Neural progenitor cell (in vitro differentiated cells): ENCODE measurements around the gene ALKBH1. TPM values are rescaled to one million over a fixed set of nuclear protein-coding genes. Genes with fewer than 3 reads are reported as not detected.

Experiments used
- DNase-seq: peaks from one replicate; pipeline ENCODE4 v3.0.0-alpha.2; 2016; ENCODE audit warnings: low spot score
- H2AFZ ChIP-seq: fragments of 200-600 bp; sonication (generic); replicated peaks from 2 replicates; pipeline ENCODE4 v1.6.1; 2016; ENCODE audit warnings: antibody characterized with exemption
- H3F3A ChIP-seq: fragments of 200-600 bp; sonication (generic); 2 replicates; pipeline ENCODE4 v1.6.1; 2016; ENCODE audit warnings: antibody characterized with exemption, low read depth
- H3K27ac ChIP-seq: fragments of 200-600 bp; sonication (generic); 2 replicates; pipeline ENCODE4 v1.5.1; 2016; ENCODE audit warnings: mild to moderate bottlenecking
- H3K27me3 ChIP-seq: fragments of 200-600 bp; sonication (generic); 2 replicates; pipeline ENCODE4 v1.6.1; 2016; ENCODE audit warnings: mild to moderate bottlenecking, moderate library complexity
- H3K36me3 ChIP-seq: fragments of 200-600 bp; sonication (generic); 2 replicates; pipeline ENCODE4 v1.5.1; 2016
- H3K4me1 ChIP-seq: fragments of 200-600 bp; sonication (generic); 2 replicates; pipeline ENCODE4 v1.6.1; 2016; ENCODE audit warnings: mixed run types
- H3K4me2 ChIP-seq: fragments of 200-600 bp; sonication (generic); 2 replicates; pipeline ENCODE4 v1.6.1; 2016
- H3K4me3 ChIP-seq: fragments of 200-600 bp; sonication (generic); 2 replicates; pipeline ENCODE4 v1.5.1; 2016
- H3K79me2 ChIP-seq: fragments of 200-600 bp; sonication (generic); 2 replicates; pipeline ENCODE4 v1.6.1; 2016; ENCODE audit warnings: low read depth
- H3K9ac ChIP-seq: fragments of 200-600 bp; sonication (generic); 2 replicates; pipeline ENCODE4 v1.6.1; 2016
- H3K9me3 ChIP-seq: fragments of 200-600 bp; sonication (generic); 2 replicates; pipeline ENCODE4 v1.5.1; 2016; ENCODE audit warnings: low read depth
- H4K20me1 ChIP-seq: fragments of 200-600 bp; sonication (generic); 2 replicates; pipeline ENCODE4 v1.6.1; 2016; ENCODE audit warnings: low read depth
- H3K27ac Mint-ChIP-seq: 3 replicates; pipeline ENCODE4 v1.8.0; 2021; ENCODE audit warnings: mixed read lengths
- H3K27me3 Mint-ChIP-seq: 2 replicates; pipeline ENCODE4 v1.8.0; 2022; ENCODE audit warnings: low read depth, mild to moderate bottlenecking, inconsistent platforms, moderate library complexity, mixed read lengths; ENCODE audit not compliant: insufficient read depth
- H3K36me3 Mint-ChIP-seq: 3 replicates; pipeline ENCODE4 v1.8.0; 2021; ENCODE audit warnings: mixed read lengths
- H3K4me1 Mint-ChIP-seq: 3 replicates; pipeline ENCODE4 v1.8.0; 2021; ENCODE audit warnings: mixed read lengths
- H3K4me3 Mint-ChIP-seq: 3 replicates; pipeline ENCODE4 v1.8.0; 2021; ENCODE audit warnings: mild to moderate bottlenecking, moderate library complexity, mixed read lengths
- H3K9me3 Mint-ChIP-seq: 3 replicates; pipeline ENCODE4 v1.8.0; 2020; ENCODE audit warnings: mixed read lengths
- CTCF ChIP-seq: fragments of 200-600 bp; sonication (generic); IDR thresholded peaks from 2 replicates; pipeline ENCODE4 v1.5.1; 2017; ENCODE audit warnings: antibody characterized with exemption, mild to moderate bottlenecking
- EZH2 ChIP-seq: fragments of 200-600 bp; sonication (generic); IDR thresholded peaks from 2 replicates; pipeline ENCODE4 v1.6.1; 2017; ENCODE audit warnings: antibody characterized with exemption, mild to moderate bottlenecking, moderate library complexity
- EZH2phosphoT487 ChIP-seq: fragments of 200-600 bp; sonication (generic); IDR thresholded peaks from 2 replicates; pipeline ENCODE4 v1.6.1; 2017; ENCODE audit warnings: antibody characterized with exemption
- total RNA-seq: library from RNA; depleted of rRNA; stranded (reverse); fragments of >200 nt; gene quantifications from 2 replicates; pipeline ENCODE4 v1.2.3, GENCODE V29; 2015; ENCODE audit warnings: low replicate concordance

The ALKBH1 gene
- total RNA-seq, 1 donor from 2014 or later: 19.2 TPM

GRCh38 chr14:77746064-77746702 is 38.4 kb upstream of the ALKBH1 start:
- H3K4me3 ChIP-seq: no peak overlapping the region
- no peak overlapping the region for H3K27ac ChIP-seq
- H3K9me3 ChIP-seq: no peaks in the 10 kb centered on the region
- H3F3A ChIP-seq: no peaks in the 10 kb centered on the region
- no peak overlapping the region for H3K4me2 ChIP-seq
- H3K4me3 Mint-ChIP-seq: no peak overlapping the region
- H2AFZ ChIP-seq: no peak overlapping the region
- DNase-seq: no peak
- H3K27ac Mint-ChIP-seq: no peak overlapping the region
- peaks cover 36% of the 10 kb centered on the region for H3K36me3 Mint-ChIP-seq
- H3K27me3 ChIP-seq: no peaks in the 10 kb centered on the region
- H3K9ac ChIP-seq: no peak overlapping the region
- no peaks in the 10 kb centered on the region for H3K27me3 Mint-ChIP-seq
- TF ChIP-seq EZH2phosphoT487 (no peak), CTCF (no peak), EZH2 (no peak)
- H4K20me1 ChIP-seq: no peaks in the 10 kb centered on the region
- no peaks in the 10 kb centered on the region for H3K4me1 Mint-ChIP-seq
- H3K36me3 ChIP-seq: peaks cover 28% of the 10 kb centered on the region
- H3K4me1 ChIP-seq: no peaks in the 10 kb centered on the region
- H3K79me2 ChIP-seq: peaks cover 20% of the 10 kb centered on the region
- no peaks in the 10 kb centered on the region for H3K9me3 Mint-ChIP-seq

- Histone ChIP-seq H3K36me3 (peaks cover 21% of the 10 kb centered on the region), H3K79me2 (peaks cover 20% of the 10 kb centered on the region), H3K4me1 (no peaks in the 10 kb centered on the region), H4K20me1 (no peaks in the 10 kb centered on the region), H3K9ac (no peak overlapping the region), H3K4me3 (no peak overlapping the region), H2AFZ (no peak overlapping the region), H3K27me3 (no peaks in the 10 kb centered on the region), H3K9me3 (no peaks in the 10 kb centered on the region), H3K4me2 (no peak overlapping the region), H3K27ac (no peak overlapping the region), H3F3A (peaks cover 4% of the 10 kb centered on the region)
- no peak for DNase-seq
- no peaks in the 10 kb centered on the region for H3K27me3 Mint-ChIP-seq
- no peaks in the 10 kb centered on the region for H3K9me3 Mint-ChIP-seq
- H3K4me1 Mint-ChIP-seq: no peaks in the 10 kb centered on the region
- H3K4me3 Mint-ChIP-seq: no peak overlapping the region
- TF ChIP-seq EZH2 (no peak), EZH2phosphoT487 (no peak), CTCF (no peak)
- peaks cover 25% of the 10 kb centered on the region for H3K36me3 Mint-ChIP-seq
- H3K27ac Mint-ChIP-seq: no peak overlapping the region
Observed at GRCh38 chr14:77741438-77741837, 33.6 kb upstream of the ALKBH1 start.

- no peak overlapping the region for H3K27ac Mint-ChIP-seq
- no peak for DNase-seq
- no peaks in the 10 kb centered on the region for H3K9me3 Mint-ChIP-seq
- no peak overlapping the region for H3K4me3 Mint-ChIP-seq
- H3K4me1 Mint-ChIP-seq: no peaks in the 10 kb centered on the region
- H3K4me3 ChIP-seq: no peak overlapping the region
- no peaks in the 10 kb centered on the region for H3K9me3 ChIP-seq
- no peak overlapping the region for H3K9ac ChIP-seq
- no peaks in the 10 kb centered on the region for H3K4me1 ChIP-seq
- H3F3A ChIP-seq: peaks cover 4% of the 10 kb centered on the region
- H3K27me3 Mint-ChIP-seq: no peaks in the 10 kb centered on the region
- peaks cover 16% of the 10 kb centered on the region for H3K79me2 ChIP-seq
- H3K4me2 ChIP-seq: no peak overlapping the region
- H3K36me3 ChIP-seq: peaks cover 19% of the 10 kb centered on the region
- no peak overlapping the region for H2AFZ ChIP-seq
- TF ChIP-seq EZH2phosphoT487 (no peak), EZH2 (no peak), CTCF (no peak)
- no peaks in the 10 kb centered on the region for H3K27me3 ChIP-seq
- H3K27ac ChIP-seq: no peak overlapping the region
- H4K20me1 ChIP-seq: no peaks in the 10 kb centered on the region
- H3K36me3 Mint-ChIP-seq: peaks cover 28% of the 10 kb centered on the region
Observed at GRCh38 chr14:77738559-77739250, 30.9 kb upstream of the ALKBH1 start.
